H1 (cell line): ENCODE measurements around the gene HSP90B1. TPM values are rescaled to one million over a fixed set of nuclear protein-coding genes. Genes with fewer than 3 reads are reported as not detected.

Source experiments
- CEBPB ChIP-seq: IDR thresholded peaks from 2 replicates; pipeline ENCODE4 v1.6.1; 2012; ENCODE audit warnings: low read depth, low read length
- CREB1 ChIP-seq: IDR thresholded peaks from 2 replicates; pipeline ENCODE4 v1.6.1; 2012; ENCODE audit warnings: inconsistent platforms
- CTBP2 ChIP-seq: IDR thresholded peaks from 2 replicates; pipeline ENCODE4 v1.7.0; 2011; ENCODE audit warnings: borderline replicate concordance, mild to moderate bottlenecking, moderate library complexity, mixed read lengths, low read length; ENCODE audit not compliant: insufficient read depth, insufficient read length
- CTCF ChIP-seq, 3 experiments: IDR thresholded peaks; 1 replicate in 2 of 3; 2 replicates in 1 of 3; pipeline versions ENCODE4 v1.5.1 to v1.6.1; 2011; ENCODE audit warnings: low read length in 3 of 3, mild to moderate bottlenecking in 3 of 3, inconsistent platforms in 2 of 3, low read depth in 1 of 3, moderate library complexity in 1 of 3; ENCODE audit not compliant: insufficient read depth in 1 of 3; ENCODE audit errors: control extremely low read depth in 1 of 3
- E2F6 ChIP-seq: IDR thresholded peaks from 2 replicates; pipeline ENCODE4 v1.6.1; 2012; ENCODE audit warnings: inconsistent platforms
- HDAC6 ChIP-seq: IDR thresholded peaks from one replicate; pipeline ENCODE4 v1.7.1; 2012; ENCODE audit warnings: low read depth, mild to moderate bottlenecking, inconsistent platforms, low read length, moderate library complexity
- JUN ChIP-seq: IDR thresholded peaks from 2 replicates; pipeline ENCODE4 v1.6.1; 2011; ENCODE audit warnings: low read depth, mild to moderate bottlenecking, improper control_type of control experiment, low read length
- JUND ChIP-seq: IDR thresholded peaks from 2 replicates; pipeline ENCODE4 v1.6.1; 2011; ENCODE audit warnings: mild to moderate bottlenecking, improper control_type of control experiment, low read length
- KDM4A ChIP-seq: IDR thresholded peaks from one replicate; pipeline ENCODE4 v1.7.1; 2012; ENCODE audit warnings: low read depth, mild to moderate bottlenecking, moderate library complexity, low read length, inconsistent platforms; ENCODE audit not compliant: severe bottlenecking
- MAFK ChIP-seq: IDR thresholded peaks from 2 replicates; pipeline ENCODE4 v1.6.1; 2012; ENCODE audit warnings: low read depth, mild to moderate bottlenecking, improper control_type of control experiment, low read length
- MAX ChIP-seq: IDR thresholded peaks from 2 replicates; pipeline ENCODE4 v1.6.1; 2012; ENCODE audit warnings: inconsistent platforms
- SIRT6 ChIP-seq: IDR thresholded peaks from one replicate; pipeline ENCODE4 v1.7.1; 2012; ENCODE audit warnings: low read length, inconsistent platforms
- SP1 ChIP-seq: IDR thresholded peaks from 2 replicates; pipeline ENCODE4 v1.6.1; 2011; ENCODE audit warnings: low read depth, low read length
- polyA plus RNA-seq, 7 experiments: library from polyadenylated mRNA; depleted of rRNA in 3 of 7; stranded (reverse) in 5 of 7; unstranded in 2 of 7; fragments of >200 nt in 5 of 7; fragments of 200-250 nt in 2 of 7; gene quantifications; 1 replicate in 5 of 7; 2 replicates in 1 of 7; 4 replicates in 1 of 7; pipeline versions ENCODE4 v1.2.1 to v1.2.3, GENCODE V29; 2011 to 2013; ENCODE audit warnings: missing spikeins in 2 of 7, mixed read lengths in 2 of 7
- total RNA-seq: library from RNA; stranded (reverse); fragmentation: NEBNext Ultra II Directional; extraction: Animal tissue kit (Norgen Biotek cat#: 25700); gene quantifications from 2 replicates; pipeline ENCODE4 v1.2.1, GENCODE V29; 2021

HSP90B1 gene
- total and polyA plus RNA-seq, 2 of the 8 experiments (the other 6 are each of a cell fraction or from before 2014, with no cell fraction given), result 161 to 847 TPM

- no peak for TF ChIP-seq CTCF (IDR thresholded peaks at IDR 0.05; ENCODE audit: control extremely low read depth in 1 of 3, insufficient read depth in 1 of 3, low read depth in 1 of 3, low read length in 3 of 3)
- TF ChIP-seq MAFK, result no peak
- TF ChIP-seq CEBPB, result no peak
- TF ChIP-seq JUN, result no peak
- peak; percentile 84 for TF ChIP-seq MAX
- TF ChIP-seq HDAC6, result no peak
- TF ChIP-seq SP1, result peak; percentile 33; the same call in 1 of the 2 replicates
- TF ChIP-seq KDM4A, result peak; percentile 57
- TF ChIP-seq SIRT6, result no peak
- TF ChIP-seq CTBP2, result no peak
- TF ChIP-seq E2F6, result peak; percentile 30
- TF ChIP-seq CREB1, result peak; percentile 54
- no peak for TF ChIP-seq JUND
Observed at GRCh38 chr12:103965590-103966504, 35.6 kb downstream of the HSP90B1 start, which contains the start of gene TDG (continued).
